OCI-LY7 (cell line): ENCODE results near the gene DCAF11.

Experiments
- EZH2phosphoT487 ChIP-seq: fragments of 200-600 bp; sonication (generic); IDR thresholded peaks from 2 replicates; pipeline ENCODE4 v1.6.1; 2018; ENCODE audit warnings: low read depth, borderline replicate concordance, mild to moderate bottlenecking, mixed run types, antibody characterized with exemption, low read length, moderate library complexity, mixed read lengths
- TF ChIP-seq, protein P1 (sequence below): fragments of 200-600 bp; sonication (generic); conservative IDR thresholded peaks from 2 replicates; pipeline ENCODE4 v1.5.1; 2014; ENCODE audit warnings: mild to moderate bottlenecking, antibody characterized with exemption, low read length, moderate library complexity, mixed read lengths

DNA sequence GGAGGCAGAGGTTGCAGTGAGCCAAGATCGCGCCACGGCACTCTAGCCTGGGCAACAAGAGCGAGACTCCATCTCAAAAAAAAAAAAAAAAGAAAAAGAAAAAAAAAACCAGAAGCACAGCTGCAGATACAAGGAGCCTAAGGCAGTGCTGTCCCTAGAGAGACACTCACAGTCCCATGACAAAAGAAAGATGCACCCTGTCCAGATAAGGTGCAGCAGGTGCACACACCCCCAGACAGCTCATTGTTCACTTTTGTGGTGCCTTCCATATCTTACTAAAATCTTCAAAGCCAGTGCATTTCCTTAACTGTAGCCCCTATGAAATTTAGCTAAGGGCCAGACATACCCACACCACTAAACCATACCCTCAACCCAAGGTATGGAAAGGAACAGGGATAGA is 7.8 kb downstream of the DCAF11 start:
- TF ChIP-seq, protein P1, sequence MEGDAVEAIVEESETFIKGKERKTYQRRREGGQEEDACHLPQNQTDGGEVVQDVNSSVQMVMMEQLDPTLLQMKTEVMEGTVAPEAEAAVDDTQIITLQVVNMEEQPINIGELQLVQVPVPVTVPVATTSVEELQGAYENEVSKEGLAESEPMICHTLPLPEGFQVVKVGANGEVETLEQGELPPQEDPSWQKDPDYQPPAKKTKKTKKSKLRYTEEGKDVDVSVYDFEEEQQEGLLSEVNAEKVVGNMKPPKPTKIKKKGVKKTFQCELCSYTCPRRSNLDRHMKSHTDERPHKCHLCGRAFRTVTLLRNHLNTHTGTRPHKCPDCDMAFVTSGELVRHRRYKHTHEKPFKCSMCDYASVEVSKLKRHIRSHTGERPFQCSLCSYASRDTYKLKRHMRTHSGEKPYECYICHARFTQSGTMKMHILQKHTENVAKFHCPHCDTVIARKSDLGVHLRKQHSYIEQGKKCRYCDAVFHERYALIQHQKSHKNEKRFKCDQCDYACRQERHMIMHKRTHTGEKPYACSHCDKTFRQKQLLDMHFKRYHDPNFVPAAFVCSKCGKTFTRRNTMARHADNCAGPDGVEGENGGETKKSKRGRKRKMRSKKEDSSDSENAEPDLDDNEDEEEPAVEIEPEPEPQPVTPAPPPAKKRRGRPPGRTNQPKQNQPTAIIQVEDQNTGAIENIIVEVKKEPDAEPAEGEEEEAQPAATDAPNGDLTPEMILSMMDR, result no peak
- TF ChIP-seq EZH2phosphoT487, result no peak
